ENCODE measurements around the gene DRAP1. TPM values are rescaled to one million over a fixed set of nuclear protein-coding genes. Genes with fewer than 3 reads are reported as not detected.

Gene DRAP1
- total RNA-seq, 1 experiment from 2014 or later, result 122 TPM

DNA sequence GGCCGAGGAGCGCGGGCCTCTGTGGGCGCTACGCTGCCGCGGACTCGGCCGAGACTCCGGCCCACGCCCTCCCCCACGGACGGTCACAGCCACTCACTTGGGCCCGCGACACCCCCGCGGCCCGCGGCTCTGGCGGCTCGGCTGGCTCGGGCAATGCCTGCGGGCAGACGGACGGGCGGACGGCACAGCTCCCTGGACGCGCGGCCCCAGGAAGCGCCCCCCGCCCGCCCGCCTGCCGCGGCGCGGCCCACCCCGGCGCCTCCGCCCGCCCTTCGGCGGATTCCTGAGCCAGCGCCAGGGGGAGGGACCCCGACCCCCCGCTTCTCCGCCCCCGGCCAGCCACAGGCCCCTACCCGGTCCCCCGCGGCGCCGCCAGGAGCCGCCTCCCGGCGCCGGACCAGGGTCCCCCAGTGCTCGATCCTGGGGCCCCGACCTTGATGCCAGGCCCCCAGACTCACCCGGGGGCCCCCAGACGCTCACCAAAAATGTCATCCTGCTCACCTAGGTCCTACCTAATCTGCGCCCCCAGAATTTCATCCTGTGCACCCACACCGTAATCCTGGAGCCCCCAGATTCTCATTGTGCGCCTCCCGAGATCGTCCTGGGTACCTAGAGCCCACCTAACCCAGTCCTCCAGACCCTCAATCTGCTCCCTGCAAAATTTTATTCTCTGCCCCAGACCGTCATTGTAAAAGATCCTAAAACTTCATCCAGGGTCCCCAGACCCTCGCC lies 46.5 kb upstream of the DRAP1 start, which contains the start of gene EFEMP2:
EFEMP2 (minus strand) TSS at position 215 of the 732 bp plus-strand sequence. CDS start 446 bp downstream, outside the sequence.
- Histone ChIP-seq H3K27ac (ENCODE audit: low read depth, low read length, poor library complexity, severe bottlenecking) (peak within 1 kb of the TSS; percentile 75), H3K36me3 (ENCODE audit: insufficient read depth, low read length, poor library complexity, severe bottlenecking) (peaks cover 11% of the 10 kb centered on the region), H3K9me3 (ENCODE audit: low read depth, low read length, poor library complexity, severe bottlenecking) (no peaks in the 10 kb centered on the region), H3K4me1 (ENCODE audit: insufficient read depth, low read length, poor library complexity, severe bottlenecking) (peaks cover 18% of the 10 kb centered on the region), H3K27me3 (replicated peaks; ENCODE audit: insufficient read depth, low read depth, low read length, poor library complexity) (no peaks in the 10 kb centered on the region), H3K4me3 (ENCODE audit: low read depth, low read length, poor library complexity, severe bottlenecking) (peak within 1 kb of the TSS; percentile 68)
- no TSS peak for BruUV-seq (replicated peaks)
- TF ChIP-seq, protein P1, sequence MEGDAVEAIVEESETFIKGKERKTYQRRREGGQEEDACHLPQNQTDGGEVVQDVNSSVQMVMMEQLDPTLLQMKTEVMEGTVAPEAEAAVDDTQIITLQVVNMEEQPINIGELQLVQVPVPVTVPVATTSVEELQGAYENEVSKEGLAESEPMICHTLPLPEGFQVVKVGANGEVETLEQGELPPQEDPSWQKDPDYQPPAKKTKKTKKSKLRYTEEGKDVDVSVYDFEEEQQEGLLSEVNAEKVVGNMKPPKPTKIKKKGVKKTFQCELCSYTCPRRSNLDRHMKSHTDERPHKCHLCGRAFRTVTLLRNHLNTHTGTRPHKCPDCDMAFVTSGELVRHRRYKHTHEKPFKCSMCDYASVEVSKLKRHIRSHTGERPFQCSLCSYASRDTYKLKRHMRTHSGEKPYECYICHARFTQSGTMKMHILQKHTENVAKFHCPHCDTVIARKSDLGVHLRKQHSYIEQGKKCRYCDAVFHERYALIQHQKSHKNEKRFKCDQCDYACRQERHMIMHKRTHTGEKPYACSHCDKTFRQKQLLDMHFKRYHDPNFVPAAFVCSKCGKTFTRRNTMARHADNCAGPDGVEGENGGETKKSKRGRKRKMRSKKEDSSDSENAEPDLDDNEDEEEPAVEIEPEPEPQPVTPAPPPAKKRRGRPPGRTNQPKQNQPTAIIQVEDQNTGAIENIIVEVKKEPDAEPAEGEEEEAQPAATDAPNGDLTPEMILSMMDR (conservative IDR thresholded peaks at IDR 0.05; ENCODE audit: low read depth, low read length), result no peak
- intact Hi-C loops (cut with micrococcal nuclease; ENCODE audit: unreplicated experiment), result no loop called here
- CTCF ChIA-PET, result interaction anchor here (1.7 to 1.9 kb wide), 2 partner anchors 16 to 18 kb away, joined by 3 to 7 read pairs; partner anchors contain the start of genes CCDC85B and FIBP
- DNase-seq (ENCODE audit: low spot score), result no peak
- POLR2A ChIA-PET (ENCODE audit: low non-redundant PET), result interaction anchor here (0.7 kb wide), 1 partner anchor 93 kb away, joined by 8 read pairs; no protein-coding TSS in a partner anchor

DNA sequence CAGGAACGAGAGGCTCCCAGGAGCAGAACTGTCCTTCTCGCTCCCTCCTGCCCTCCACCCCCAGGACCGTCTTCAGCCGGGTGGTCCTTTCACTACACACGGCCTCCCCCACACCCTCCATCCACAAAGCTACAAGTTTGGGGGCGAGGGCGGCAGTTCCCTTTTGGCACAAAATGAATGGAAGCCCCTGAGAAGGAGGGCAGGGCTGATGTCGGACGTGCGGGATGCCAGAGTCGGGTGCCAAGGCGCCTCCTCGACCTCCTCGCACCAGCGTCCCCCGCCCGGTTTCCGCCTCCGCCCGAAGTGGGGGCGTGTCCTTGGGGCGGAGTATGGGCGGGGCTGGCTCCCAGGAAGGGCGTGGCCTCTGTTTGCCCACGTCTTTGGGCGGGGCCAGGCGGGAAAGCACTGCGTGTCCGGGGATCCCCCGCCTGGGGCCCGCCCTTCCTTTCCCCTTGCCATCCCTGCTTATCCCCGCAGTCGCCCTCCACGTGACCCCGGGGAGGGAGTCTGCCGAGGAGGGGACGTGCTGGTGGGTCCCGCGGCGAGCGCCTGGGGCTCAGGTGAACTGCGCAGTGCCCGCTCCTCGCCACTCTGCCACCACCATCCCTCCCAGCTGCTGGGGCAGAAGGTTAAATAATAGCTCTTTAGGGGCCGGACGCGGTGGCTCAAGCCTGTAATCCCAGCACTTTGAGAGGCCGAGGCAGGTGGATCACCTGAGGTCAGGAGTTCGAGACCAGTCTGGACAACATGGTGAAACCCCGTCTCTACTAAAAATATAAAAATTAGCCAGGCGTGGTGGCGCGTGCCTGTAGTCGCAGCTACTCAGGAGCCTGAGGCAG lies 45.7 kb upstream of the DRAP1 start:
- ChIA-PET CTCF (interaction anchor here (1.0 to 1.9 kb wide), 3 partner anchors 11 to 17 kb away, joined by 3 to 5 read pairs (median 3); partner anchors contain the start of genes CCDC85B and MUS81), POLR2A (ENCODE audit: low non-redundant PET) (no interaction called here)
- Histone ChIP-seq H3K9me3 (ENCODE audit: low read depth, low read length, poor library complexity, severe bottlenecking) (no peaks in the 10 kb centered on the region), H3K27ac (ENCODE audit: low read depth, low read length, poor library complexity, severe bottlenecking) (peak overlapping the region; percentile 75), H3K4me1 (ENCODE audit: insufficient read depth, low read length, poor library complexity, severe bottlenecking) (peaks cover 18% of the 10 kb centered on the region), H3K4me3 (ENCODE audit: low read depth, low read length, poor library complexity, severe bottlenecking) (peak overlapping the region; percentile 68), H3K27me3 (replicated peaks; ENCODE audit: insufficient read depth, low read depth, low read length, poor library complexity) (no peaks in the 10 kb centered on the region), H3K36me3 (ENCODE audit: insufficient read depth, low read length, poor library complexity, severe bottlenecking) (peaks cover 6% of the 10 kb centered on the region)
- DNase-seq (ENCODE audit: low spot score), result peak; percentile 95
- intact Hi-C loops (cut with micrococcal nuclease; ENCODE audit: unreplicated experiment), result no loop called here
- TF ChIP-seq, protein P1 (conservative IDR thresholded peaks at IDR 0.05; ENCODE audit: low read depth, low read length), result no peak
- no peak for TF ChIP-seq EZH2 (IDR thresholded peaks at IDR 0.05; ENCODE audit: borderline replicate concordance, low read depth, low read length, poor library complexity, severe bottlenecking)
- BruUV-seq (replicated peaks), result no TSS peak

DNA sequence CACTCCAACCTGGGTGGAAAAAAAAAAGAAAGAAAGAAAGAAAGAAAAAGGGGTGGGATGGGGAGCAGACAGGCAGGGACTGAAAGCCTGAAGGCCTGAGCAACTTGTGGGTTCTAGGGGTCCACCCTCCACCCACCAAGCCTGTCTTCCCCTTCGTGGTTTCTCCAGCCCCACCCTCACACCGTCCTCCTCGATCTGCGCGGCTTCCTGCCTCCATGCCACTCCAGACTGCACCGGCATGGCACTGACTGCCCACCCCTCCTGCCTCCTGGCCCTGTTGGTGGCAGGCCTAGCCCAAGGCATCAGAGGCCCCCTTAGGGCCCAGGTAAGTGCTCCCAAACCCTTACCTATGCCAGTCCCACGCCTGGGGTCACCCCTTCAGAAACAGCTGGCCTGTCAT lies 39.6 kb upstream of the DRAP1 start, which contains the start of gene CTSW:
CTSW (plus strand) TSS at position 221 of the 400 bp plus-strand sequence; CDS start at position 239, 18 bp downstream.
- no TSS peak for BruUV-seq (replicated peaks)
- ChIA-PET POLR2A (ENCODE audit: low non-redundant PET) (no interaction called here), CTCF (no interaction called here)
- no peak within 1 kb of the TSS for H3K4me3 ChIP-seq (ENCODE audit: low read depth, low read length, poor library complexity, severe bottlenecking)
- no peak for DNase-seq (ENCODE audit: low spot score)
- H3K27me3 ChIP-seq (replicated peaks; ENCODE audit: insufficient read depth, low read depth, low read length, poor library complexity), result no peaks in the 10 kb centered on the region
- TF ChIP-seq, protein P1 (conservative IDR thresholded peaks at IDR 0.05; ENCODE audit: low read depth, low read length), result no peak
- no peak for TF ChIP-seq EZH2 (IDR thresholded peaks at IDR 0.05; ENCODE audit: borderline replicate concordance, low read depth, low read length, poor library complexity, severe bottlenecking)
- H3K9me3 ChIP-seq (ENCODE audit: low read depth, low read length, poor library complexity, severe bottlenecking), result no peaks in the 10 kb centered on the region
- H3K36me3 ChIP-seq (ENCODE audit: insufficient read depth, low read length, poor library complexity, severe bottlenecking), result peaks cover 23% of the 10 kb centered on the region
- intact Hi-C loops (cut with micrococcal nuclease; ENCODE audit: unreplicated experiment), result no loop called here
- no peaks in the 10 kb centered on the region for H3K4me1 ChIP-seq (ENCODE audit: insufficient read depth, low read length, poor library complexity, severe bottlenecking)
- no peak within 1 kb of the TSS for H3K27ac ChIP-seq (ENCODE audit: low read depth, low read length, poor library complexity, severe bottlenecking)
